Measurements from ENCODE around the gene SREK1.
"Not testable (repeated sequence)": the region's sequence is repeated elsewhere in the genome, so short reads cannot be mapped to it uniquely, and the experiment has no call there.

The SREK1 gene, protein sequence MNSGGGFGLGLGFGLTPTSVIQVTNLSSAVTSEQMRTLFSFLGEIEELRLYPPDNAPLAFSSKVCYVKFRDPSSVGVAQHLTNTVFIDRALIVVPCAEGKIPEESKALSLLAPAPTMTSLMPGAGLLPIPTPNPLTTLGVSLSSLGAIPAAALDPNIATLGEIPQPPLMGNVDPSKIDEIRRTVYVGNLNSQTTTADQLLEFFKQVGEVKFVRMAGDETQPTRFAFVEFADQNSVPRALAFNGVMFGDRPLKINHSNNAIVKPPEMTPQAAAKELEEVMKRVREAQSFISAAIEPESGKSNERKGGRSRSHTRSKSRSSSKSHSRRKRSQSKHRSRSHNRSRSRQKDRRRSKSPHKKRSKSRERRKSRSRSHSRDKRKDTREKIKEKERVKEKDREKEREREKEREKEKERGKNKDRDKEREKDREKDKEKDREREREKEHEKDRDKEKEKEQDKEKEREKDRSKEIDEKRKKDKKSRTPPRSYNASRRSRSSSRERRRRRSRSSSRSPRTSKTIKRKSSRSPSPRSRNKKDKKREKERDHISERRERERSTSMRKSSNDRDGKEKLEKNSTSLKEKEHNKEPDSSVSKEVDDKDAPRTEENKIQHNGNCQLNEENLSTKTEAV

DNA sequence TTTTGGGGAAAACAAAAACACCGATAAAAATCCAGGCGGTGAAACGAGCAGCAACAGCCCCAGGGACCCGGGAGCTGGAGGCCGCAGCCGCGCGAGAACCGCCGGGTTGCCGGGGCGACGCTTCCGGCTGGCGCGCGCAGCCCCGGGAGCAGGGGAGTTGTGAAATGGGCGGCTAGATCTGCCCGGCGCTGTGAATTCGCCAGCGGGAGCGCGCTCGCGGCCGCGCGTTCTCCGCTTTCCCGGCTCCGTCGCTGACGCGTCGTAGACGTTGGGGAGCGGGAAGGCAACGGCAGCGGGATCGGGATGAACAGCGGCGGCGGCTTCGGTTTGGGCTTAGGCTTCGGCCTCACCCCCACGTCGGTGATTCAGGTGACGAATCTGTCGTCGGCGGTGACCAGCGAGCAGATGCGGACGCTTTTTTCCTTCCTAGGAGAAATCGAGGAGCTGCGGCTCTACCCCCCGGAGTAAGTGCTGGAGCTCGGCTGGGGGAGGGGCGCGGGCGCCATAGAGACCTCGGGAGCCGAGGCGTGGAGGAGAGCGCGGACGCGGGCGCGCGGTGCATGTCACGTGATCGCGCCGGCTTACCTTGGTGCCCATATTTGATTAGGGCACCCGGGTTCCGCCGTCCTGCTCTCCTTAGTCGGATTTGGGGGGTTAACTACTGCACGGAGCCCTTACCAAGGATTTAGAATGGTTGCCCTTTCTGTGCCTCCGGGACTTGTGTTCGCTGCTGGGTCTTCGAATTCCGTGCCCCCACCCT lies at the start of gene SREK1:
Gene SREK1 (plus strand): TSS at position 227 of the 760 bp plus-strand sequence. CDS start 77 bp downstream, at position 304.
- DNase-seq = peak; percentile 94

DNA sequence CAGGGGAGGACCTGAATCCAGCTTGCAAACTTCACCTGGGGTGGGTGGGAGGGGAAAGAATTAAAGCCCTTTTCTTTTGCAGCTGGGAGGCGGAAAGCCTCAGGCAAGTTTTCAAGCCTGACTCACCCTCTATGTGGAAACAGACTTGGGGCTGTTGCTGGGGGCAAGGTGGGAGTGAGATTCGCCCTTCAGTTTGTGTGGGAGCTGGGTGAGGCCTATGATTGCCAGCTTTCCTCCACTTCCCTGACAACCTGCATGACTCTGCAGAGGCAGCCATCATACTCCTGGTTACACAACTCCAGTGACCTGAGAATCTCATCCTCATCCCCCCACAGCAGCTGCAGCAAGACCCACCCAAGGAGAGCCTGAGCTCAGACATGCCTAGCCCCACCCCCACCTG lies 43.2 kb upstream of the SREK1 start:
- no peak for DNase-seq

DNA sequence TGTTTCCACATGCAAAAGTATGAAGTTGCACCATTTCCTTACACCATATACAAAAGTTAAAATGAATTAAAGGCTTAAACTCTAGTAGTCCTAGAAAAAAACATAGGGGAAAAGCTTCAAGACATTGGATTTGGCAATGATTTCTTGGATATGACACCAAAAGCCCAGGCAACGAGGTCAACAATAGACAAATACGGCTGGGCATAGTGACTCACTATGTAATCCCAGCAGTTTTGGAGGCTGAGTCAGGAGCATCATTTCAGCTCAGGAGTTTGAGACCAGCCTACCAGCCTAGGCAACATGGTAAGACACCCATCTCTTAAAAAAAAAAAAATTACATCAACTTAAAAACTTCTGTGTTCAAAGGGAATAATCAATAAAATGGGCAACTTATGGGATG lies 30.9 kb upstream of the SREK1 start:
- DNase-seq = no peak

DNA sequence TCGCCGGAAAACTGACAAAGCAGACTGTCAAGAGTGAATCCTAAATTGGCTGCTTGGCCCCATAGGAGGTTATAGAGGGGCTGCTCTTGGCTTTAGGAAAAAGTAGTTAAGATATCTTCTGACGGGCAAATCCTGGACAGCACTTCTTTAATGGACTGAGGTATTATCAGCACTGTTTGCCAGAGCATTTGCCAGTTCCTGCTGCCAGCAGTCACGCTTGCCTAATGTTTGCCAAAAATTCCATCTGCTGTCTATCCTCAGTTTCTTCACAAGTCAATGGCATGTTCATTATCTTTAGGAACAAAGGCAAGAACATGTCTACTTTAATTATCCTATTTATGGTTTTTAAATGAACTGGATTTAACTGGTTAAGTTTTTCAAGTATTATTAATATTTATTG lies 25.8 kb upstream of the SREK1 start:
- DNase-seq = no peak

DNA sequence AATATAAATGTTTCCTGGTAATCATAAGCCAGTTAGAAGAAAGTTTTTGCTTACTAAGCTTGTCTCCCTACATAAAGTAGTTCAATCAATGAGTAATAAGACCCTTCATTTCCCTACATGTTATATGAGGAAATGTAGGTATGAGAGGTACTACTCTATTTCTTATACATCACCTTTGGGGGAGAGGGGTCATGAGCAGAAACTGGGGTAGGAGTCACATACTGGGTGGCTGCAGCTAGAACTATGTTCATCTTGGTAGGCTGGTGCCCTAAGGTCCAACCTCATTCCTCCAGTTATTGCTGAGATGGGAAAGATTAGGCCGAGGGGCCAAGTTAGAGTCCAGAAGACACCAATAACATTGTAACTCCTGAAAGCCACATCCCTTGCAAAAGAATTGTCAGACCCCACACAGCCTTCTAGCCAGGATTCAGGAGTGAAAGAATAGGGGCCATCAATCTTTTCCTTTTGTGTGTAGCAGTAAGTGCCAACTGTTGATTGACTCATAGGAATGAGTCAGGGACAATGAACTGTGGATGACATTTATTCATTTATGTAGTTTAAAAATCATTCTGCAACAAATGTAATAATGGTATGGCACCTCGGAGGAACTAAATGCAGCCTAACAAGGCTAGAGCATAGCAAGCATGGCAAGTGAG lies 21.6 kb upstream of the SREK1 start:
- no peak for DNase-seq

DNA sequence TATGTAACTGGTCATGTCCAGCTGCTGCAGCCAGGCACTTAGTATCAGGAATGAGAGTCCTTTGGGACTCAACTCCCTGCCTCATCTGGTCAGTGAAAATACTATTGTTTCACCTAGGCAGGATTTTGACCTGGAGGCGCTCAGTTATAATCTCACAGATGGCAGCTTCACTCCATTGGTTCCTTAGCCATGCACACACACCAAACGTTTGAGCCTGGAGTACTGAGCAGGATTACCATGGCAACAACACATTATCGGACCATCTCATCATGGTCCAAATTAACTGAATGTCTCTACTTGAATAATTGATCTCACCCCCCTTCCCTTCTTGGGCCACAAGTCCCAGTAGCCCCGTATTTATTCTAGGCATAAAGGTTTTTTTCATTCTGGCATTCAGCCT lies 15.0 kb upstream of the SREK1 start:
- no peak for DNase-seq

DNA sequence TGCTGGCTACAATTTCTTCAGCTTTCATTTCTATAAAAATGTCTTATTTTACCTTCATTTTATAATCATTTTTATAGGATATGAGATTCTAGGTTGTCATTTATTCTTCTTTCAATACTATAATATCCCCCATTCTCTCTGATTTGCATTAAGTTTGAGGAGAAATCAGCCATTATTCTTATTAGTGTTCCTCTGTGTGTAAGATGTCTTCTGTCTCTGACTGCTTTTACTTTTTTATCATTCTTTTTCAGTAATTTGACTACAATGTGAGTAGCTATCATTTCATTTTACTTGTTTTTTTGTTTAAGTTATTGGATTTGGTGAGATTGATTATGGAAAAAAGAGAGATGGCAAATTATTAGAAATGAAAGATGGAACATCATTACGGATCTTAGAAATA lies 13.6 kb upstream of the SREK1 start:
- DNase-seq = no peak

DNA sequence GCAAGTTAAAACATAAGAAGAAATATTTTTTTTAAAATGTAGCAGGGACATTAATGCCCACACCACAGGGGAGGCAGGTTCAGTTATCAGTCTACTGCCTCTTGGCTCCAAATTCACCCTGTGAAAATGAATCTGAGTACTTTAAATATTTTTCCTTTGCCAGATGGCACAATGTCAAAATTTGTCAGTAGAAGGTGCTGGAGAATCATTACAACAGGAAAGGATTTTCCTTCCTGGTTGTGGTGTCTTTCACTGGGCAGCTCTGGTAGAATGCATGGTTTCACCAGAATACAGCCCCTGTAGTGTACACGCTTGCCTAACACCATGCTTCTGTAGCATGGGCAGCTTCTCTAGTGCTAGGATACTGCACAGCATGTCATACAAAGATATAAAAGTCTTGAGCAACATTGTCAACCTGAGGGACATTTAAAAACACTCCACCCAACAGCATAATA lies 9.7 kb upstream of the SREK1 start:
- no peak for DNase-seq

DNA sequence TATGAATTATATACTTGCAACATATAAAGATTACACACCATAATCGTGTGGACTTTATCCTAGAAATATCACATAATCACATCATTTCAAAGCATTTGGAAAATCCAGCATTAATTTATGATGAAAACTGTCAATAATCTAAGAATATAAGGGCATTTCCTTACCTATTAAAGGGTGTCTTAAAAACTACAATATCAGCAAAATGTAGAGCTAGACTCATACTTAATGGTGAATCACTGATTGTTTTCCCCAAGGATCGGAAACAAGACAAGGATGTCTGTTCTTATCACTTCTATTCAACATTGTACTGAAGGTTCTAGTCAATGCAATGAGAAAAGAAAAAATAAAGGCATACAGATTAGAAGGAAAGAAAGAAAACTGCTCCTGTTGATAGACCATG lies 8.0 kb upstream of the SREK1 start:
- no peak for DNase-seq

DNA sequence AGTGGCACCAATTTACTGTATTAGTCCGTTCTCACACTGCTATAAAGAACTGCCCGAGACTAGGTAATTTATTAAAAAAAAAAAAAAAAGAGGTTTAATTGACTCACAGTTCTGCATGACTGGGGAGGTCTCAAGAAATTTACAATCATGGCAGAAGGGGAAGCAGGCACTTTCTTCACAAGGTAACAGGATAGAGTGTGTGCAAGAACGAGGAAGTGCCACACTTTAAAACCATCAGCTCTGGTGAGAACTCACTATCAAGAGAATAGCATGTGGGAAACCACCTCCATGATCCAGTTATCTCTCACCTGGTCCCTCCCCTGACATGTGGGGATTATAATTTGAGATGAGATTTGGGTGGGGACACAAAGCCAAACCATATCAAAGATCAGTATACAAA lies 7.2 kb upstream of the SREK1 start:
- DNase-seq = not testable (repeated sequence)

DNA sequence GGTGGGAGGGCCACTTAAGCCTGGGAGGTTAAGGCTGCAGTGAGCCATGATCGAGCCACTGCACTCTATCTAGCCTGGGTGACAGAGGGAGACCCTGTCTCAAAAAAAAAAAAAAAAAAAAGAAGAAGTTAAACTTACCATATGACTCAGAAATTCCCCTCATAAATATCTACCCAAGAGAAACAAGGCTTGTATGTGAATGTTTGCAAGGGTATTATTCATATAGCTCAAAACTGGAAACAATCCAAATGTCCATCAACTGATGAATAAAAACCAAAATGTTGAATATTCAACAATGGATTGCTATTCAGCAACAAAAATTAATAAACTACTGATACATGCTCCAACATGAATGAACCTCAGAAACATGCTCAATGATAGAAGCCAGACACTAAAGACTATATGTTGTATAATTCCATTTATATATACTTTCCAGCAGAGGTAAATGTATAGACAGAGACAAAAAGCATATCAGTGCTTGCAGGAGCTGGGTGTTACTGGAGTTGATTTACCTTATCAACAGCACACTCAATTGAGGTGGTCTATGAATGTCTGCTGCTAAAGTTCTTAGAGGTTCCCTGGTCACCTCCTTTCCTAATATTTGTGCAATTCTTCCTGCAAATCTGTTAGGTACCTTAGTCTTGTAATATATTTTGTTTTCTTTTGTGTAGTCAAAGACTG lies 5.3 kb upstream of the SREK1 start:
- DNase-seq = no peak

DNA sequence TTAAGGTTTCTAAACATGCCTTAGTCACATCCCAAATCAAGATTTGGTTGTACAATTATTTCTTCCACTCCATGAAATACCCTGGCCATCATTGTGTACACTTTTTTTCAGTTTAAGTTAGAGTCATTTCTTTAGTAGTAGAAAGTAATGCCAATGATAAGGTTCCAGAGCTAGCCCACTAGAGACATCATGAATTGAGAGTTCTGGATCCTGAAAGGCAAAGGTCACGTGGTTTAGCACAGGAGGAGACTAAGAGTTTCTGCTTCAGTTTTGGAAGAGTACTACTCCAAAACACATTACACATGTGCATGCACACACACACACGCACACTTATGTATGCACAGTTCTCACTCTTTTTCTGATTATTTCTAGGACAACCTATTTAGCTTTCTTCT lies 4.8 kb upstream of the SREK1 start:
- no peak for DNase-seq

DNA sequence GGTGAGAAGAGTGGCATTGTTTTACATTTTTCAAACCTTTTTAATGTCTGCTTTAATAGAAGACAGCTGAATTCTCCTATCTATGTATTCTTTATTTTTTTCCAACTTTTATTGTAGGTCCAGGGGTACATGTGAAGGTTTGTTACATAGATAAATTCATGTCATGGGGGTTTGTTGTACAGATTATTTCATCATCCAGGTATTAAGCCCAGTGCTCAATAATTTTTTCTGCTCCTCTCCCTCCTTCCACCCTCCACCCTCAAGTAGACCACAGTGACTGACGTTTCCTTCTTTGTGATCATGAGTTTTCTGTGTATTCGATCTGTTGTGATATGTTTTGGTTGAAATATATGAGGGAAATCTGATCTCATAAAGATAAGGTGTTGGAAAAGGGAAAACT lies 1.7 kb upstream of the SREK1 start:
- DNase-seq = no peak

DNA sequence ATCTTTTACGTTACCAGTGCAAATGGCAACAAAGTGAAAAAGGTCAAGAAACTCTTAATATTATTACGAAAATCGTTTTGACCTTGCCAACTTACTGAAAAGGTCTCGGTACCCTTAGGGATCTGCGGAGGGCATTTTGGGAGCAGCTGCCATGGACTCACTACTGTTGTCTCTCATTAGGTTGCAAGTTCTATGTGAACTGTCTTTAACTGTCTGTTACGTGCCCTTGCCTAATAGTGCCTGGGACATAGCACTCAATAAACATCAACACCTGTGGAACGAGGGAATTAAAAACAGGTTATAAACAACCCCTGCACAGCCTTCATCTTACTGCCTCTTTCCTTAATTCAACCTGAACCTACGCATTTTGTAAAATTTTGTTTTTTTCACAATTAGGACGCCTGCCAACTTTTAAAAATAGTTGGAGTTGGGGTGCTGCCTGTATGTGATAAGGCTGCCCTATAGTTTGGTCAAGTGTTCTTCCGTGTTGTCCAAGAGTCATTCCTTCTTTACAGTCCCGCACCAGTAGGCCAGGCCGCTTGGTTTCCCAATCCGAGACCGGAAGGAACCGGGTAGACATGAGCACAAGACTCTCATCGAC lies 527 bp upstream of the SREK1 start:
- DNase-seq = no peak

DNA sequence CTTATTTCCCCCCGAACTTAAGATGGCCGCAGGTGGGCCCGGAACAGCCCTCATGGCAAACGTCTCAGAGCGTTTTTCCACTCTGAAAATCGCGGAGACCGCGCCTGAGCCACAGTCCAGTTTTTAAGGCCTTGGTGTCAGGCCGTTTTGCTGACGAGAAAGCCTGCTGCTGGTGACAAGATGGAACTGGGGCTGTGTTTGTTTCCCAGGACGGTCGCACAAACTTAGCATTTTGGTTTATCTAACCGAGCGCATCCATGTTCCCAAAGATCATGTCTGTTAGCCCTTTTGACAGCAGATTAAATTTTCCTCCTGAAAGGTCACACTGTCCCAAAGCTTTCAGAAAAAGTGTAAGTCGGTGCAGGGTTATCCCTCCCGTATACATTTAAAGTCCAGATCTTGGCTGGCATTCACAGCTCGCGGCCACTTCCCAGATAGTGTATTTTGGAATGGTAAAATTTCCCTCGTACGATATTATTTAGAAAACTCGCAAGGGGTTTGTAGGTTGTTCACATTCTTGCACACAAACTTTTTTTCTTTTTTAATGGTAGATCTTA lies 812 bp downstream of the SREK1 start:
- DNase-seq = no peak

DNA sequence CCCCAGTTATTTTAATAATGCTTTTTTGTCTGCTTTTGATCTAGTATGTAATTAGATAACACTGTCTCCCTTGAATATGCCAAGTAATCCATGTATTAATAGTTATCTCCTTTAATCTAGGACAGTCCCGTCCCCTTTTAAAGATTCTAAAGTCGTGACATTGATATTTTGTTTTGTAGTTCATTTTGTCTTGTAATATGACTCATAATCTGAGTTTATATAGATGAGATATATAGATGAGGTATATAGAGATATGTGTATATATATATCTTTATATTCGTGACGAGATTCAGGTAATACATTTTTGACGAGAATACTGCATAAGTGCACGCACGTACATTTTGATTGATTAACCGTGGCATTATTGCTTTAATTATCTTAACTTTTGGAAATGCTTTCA lies 1.6 kb downstream of the SREK1 start:
- no peak for DNase-seq

DNA sequence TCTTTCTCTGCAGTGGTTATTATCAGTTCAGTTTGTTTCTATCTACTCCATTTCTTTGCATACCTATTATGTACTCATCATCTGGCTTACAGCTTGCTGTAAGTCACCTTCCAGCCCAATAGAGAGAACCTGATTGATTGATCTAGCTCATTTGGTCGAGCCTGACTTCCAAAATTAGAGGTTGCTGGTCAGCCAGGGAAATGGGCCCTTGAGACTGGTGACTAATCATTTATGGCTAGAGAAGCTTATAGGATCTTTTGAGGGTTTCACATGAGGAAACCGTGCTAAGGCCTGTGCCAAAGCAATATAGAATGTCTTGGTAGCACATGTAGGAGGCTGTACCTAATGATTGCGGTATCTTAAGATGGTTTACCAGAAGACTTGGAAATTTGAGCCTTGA lies 5.8 kb downstream of the SREK1 start:
- no peak for DNase-seq

DNA sequence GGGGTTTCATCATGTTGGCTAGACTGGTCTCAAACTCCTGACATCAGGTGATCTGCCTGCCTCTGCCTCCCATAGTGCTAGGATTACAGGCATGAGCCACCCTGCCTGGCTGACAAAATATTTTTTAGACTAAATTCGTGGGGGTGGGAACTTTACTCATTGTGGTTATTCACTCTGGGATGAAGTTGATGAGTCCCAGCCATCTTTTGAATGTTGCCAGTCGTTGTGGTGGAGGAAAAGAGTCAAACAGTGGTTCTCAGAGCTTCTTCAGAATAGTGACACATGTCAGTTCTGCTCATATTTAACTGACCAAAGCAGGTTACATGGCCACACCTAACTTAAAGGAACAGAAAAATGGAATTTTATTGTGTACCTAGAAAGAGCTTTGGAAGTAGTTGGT lies 6.9 kb downstream of the SREK1 start:
- DNase-seq = no peak

DNA sequence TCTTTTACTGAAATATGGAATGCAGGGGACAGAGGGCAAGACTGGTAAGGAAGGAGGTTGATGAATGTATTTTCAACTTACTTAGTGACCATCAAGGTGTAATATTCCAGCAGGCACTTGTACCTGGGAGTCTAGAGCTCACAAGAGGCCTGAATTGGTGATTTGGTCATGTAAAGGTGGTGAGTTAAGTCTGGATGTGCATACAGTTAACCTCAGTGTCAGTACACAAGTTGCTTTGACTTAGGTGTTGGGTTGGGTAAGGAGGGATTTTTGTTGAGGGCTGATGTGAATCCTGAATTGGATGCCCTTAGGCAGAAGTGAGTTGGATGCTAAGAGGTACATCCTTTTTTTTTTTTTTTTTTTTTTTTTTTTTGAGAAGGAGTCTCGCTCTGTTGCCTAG lies 7.4 kb downstream of the SREK1 start:
- DNase-seq = no peak

DNA sequence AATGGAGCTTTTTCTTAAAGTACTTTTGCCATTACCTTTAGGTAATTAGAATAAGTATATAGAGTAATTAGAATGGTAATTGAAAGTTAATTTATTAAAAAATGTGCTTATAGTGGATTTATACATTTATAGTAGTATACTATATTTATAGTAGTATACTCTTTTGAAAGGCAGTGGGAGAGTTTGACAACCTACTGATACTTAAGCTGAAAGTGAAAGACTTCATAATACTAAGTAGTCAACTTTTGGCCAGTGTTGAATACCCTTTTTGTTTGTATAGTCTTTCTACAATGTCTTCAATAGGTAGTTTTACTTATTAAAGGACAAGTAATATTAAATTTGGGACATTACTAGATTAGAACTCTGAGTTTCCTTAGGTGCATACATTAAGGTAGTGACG lies 12.9 kb downstream of the SREK1 start:
- no peak for DNase-seq

DNA sequence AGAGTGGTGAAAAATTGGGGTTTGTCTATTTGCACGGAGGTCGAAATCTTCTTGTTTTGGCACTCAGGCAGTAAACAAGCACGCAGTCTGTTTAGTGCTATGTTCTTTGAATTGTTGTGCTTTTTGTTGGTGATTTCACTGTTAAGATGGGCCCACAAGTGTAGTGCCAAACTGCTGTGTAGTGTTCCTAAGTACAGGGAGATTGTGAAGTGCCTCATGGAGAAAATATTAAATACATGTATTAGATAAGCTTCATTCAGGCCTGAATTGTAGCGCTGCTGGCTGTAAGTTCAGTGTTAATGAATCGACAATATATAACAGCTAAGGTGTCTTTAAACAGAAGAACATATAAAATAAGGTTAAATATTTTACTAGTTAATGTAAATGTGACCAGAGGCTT lies 17.3 kb downstream of the SREK1 start:
- no peak for DNase-seq

Data from activated CD8-positive, alpha-beta memory T cell treated with anti-CD3 and anti-CD28 coated beads for 24 hours (primary cell).